Neural cell (in vitro differentiated cells): ENCODE results near the gene COL4A1. TPM values are rescaled to one million over a fixed set of nuclear protein-coding genes. Genes with fewer than 3 reads are reported as not detected.

Experiments
- H2AFZ ChIP-seq: fragments of 200-600, 300-800 bp; sonication (generic), shearing (Covaris generic); 2 replicates; pipeline ENCODE4 v1.6.0; 2014; ENCODE audit warnings: low read depth, mild to moderate bottlenecking, antibody characterized with exemption, low read length, moderate library complexity
- H3F3A ChIP-seq: fragments of 200-600 bp; shearing (Covaris generic); 2 replicates; pipeline ENCODE4 v1.6.1; 2016; ENCODE audit warnings: mild to moderate bottlenecking, moderate library complexity, mixed read lengths, antibody characterized with exemption, low read length; ENCODE audit not compliant: insufficient read depth, poor library complexity, severe bottlenecking
- H3K27ac ChIP-seq: fragments of 200-600, 300-800 bp; sonication (generic), shearing (Covaris generic); 2 replicates; pipeline ENCODE4 v1.5.1; 2014; ENCODE audit warnings: mild to moderate bottlenecking, low read length, moderate library complexity
- H3K27me3 ChIP-seq: fragments of 300-800, 200-600 bp; sonication (generic), shearing (Covaris generic); 2 replicates; pipeline ENCODE4 v1.6.0; 2014; ENCODE audit warnings: mild to moderate bottlenecking, low read depth, low read length, moderate library complexity; ENCODE audit not compliant: insufficient read depth
- H3K36me3 ChIP-seq: fragments of 300-800, 200-600 bp; sonication (generic), shearing (Covaris generic); 2 replicates; pipeline ENCODE4 v1.5.1; 2014; ENCODE audit warnings: mild to moderate bottlenecking, antibody characterized with exemption, low read length, moderate library complexity; ENCODE audit not compliant: insufficient read depth
- H3K4me2 ChIP-seq: fragments of 300-800, 200-600 bp; sonication (generic), shearing (Covaris generic); 2 replicates; pipeline ENCODE4 v1.6.0; 2014; ENCODE audit warnings: mild to moderate bottlenecking, low read length
- H3K4me3 ChIP-seq: fragments of 300-800, 200-600 bp; sonication (generic), shearing (Covaris generic); 2 replicates; pipeline ENCODE4 v1.5.1; 2014; ENCODE audit warnings: mild to moderate bottlenecking, low read length, moderate library complexity
- H3K79me2 ChIP-seq: fragments of 200-600 bp; shearing (Covaris generic); replicated peaks from 2 replicates; pipeline ENCODE4 v1.6.0; 2014; ENCODE audit warnings: mild to moderate bottlenecking, low read length, moderate library complexity; ENCODE audit not compliant: insufficient read depth
- H3K9ac ChIP-seq: fragments of 300-800, 200-600 bp; sonication (generic), shearing (Covaris generic); 2 replicates; pipeline ENCODE4 v1.6.1; 2016; ENCODE audit warnings: mild to moderate bottlenecking, low read length, mixed read lengths
- H3K9me2 ChIP-seq: fragments of 200-600 bp; shearing (Covaris generic); 2 replicates; pipeline ENCODE4 v1.6.1; 2016; ENCODE audit warnings: mild to moderate bottlenecking, low read length, mixed read lengths; ENCODE audit not compliant: insufficient read depth
- H3K9me3 ChIP-seq: fragments of 200-600, 300-800 bp; sonication (generic), shearing (Covaris generic); 2 replicates; pipeline ENCODE4 v1.6.1; 2016; ENCODE audit warnings: mild to moderate bottlenecking, mixed run types, low read length, moderate library complexity, mixed read lengths
- H4K20me1 ChIP-seq: fragments of 200-600 bp; shearing (Covaris generic); 2 replicates; pipeline ENCODE4 v1.6.1; 2016; ENCODE audit warnings: mild to moderate bottlenecking, mixed run types; ENCODE audit not compliant: insufficient read depth
- CTCF ChIP-seq: fragments of 450-650 bp; IDR thresholded peaks from 2 replicates; pipeline ENCODE4 v1.5.1; 2014; ENCODE audit warnings: antibody characterized with exemption, mild to moderate bottlenecking, moderate library complexity; ENCODE audit not compliant: poor library complexity, severe bottlenecking
- EZH2 ChIP-seq: fragments of 200-600, 300-800 bp; shearing (Covaris generic), sonication (generic); IDR thresholded peaks from 2 replicates; pipeline ENCODE4 v1.6.1; 2014; ENCODE audit warnings: antibody characterized with exemption, low read length, borderline replicate concordance, mild to moderate bottlenecking; ENCODE audit not compliant: insufficient read depth, poor library complexity, severe bottlenecking
- MXI1 ChIP-seq: fragments of 450-650 bp; conservative IDR thresholded peaks from 2 replicates; pipeline ENCODE4 v1.6.1; 2014; ENCODE audit warnings: antibody characterized with exemption, mild to moderate bottlenecking; ENCODE audit not compliant: poor library complexity, severe bottlenecking
- POLR2AphosphoS5 ChIP-seq: IDR thresholded peaks from 2 replicates; pipeline ENCODE4 v1.6.1; 2012
- RAD21 ChIP-seq: fragments of 450-650 bp; conservative IDR thresholded peaks from 2 replicates; pipeline ENCODE4 v1.6.1; 2014; ENCODE audit warnings: antibody characterized with exemption, mild to moderate bottlenecking, moderate library complexity
- SMC3 ChIP-seq: fragments of 450-650 bp; conservative IDR thresholded peaks from 2 replicates; pipeline ENCODE4 v1.6.1; 2014; ENCODE audit warnings: antibody characterized with exemption, mild to moderate bottlenecking, moderate library complexity; ENCODE audit not compliant: poor library complexity
- TAF1 ChIP-seq: IDR thresholded peaks from 2 replicates; pipeline ENCODE4 v1.6.1; 2012; ENCODE audit warnings: low read depth
- polyA plus RNA-seq: library from polyadenylated mRNA; depleted of rRNA; stranded (reverse); fragments of >200 nt; gene quantifications from 2 replicates; pipeline ENCODE4 v1.2.3, GENCODE V29; 2014

The COL4A1 gene
- polyA plus RNA-seq, 1 donor from 2014 or later = 13.1 TPM

- TF ChIP-seq EZH2 (no peak), CTCF (no peak), RAD21 (no peak), POLR2AphosphoS5 (no peak), MXI1 (no peak), TAF1 (no peak), SMC3 (no peak)
- H3K9me2 ChIP-seq = no peaks in the 10 kb centered on the region
- no peak overlapping the region for H3K4me3 ChIP-seq
- no peaks in the 10 kb centered on the region for H3K27me3 ChIP-seq
- no peak overlapping the region for H2AFZ ChIP-seq
- no peak overlapping the region for H3K9ac ChIP-seq
- no peaks in the 10 kb centered on the region for H3F3A ChIP-seq
- no peaks in the 10 kb centered on the region for H3K9me3 ChIP-seq
- H3K36me3 ChIP-seq = no peaks in the 10 kb centered on the region
- no peak overlapping the region for H3K27ac ChIP-seq
- no peaks in the 10 kb centered on the region for H3K79me2 ChIP-seq
- no peak overlapping the region for H3K4me2 ChIP-seq
- H4K20me1 ChIP-seq = no peaks in the 10 kb centered on the region
Measured at GRCh38 chr13:110268576-110269185, 38.3 kb downstream of the COL4A1 start.

GRCh38 chr13:110268061-110268460, 38.9 kb downstream of the COL4A1 start:
- no peak overlapping the region for H3K9ac ChIP-seq
- H3K4me3 ChIP-seq = no peak overlapping the region
- TF ChIP-seq SMC3 (no peak), TAF1 (no peak), EZH2 (no peak), MXI1 (no peak), RAD21 (no peak), CTCF (no peak)
- no peak overlapping the region for H2AFZ ChIP-seq
- H3K9me2 ChIP-seq = no peaks in the 10 kb centered on the region
- no peaks in the 10 kb centered on the region for H3K36me3 ChIP-seq
- H3K9me3 ChIP-seq = no peaks in the 10 kb centered on the region
- H3K27ac ChIP-seq = no peak overlapping the region
- H3K4me2 ChIP-seq = no peak overlapping the region
- H3K79me2 ChIP-seq = no peaks in the 10 kb centered on the region
- no peaks in the 10 kb centered on the region for H4K20me1 ChIP-seq
- H3K27me3 ChIP-seq = no peaks in the 10 kb centered on the region
- H3F3A ChIP-seq = no peaks in the 10 kb centered on the region

GRCh38 chr13:110266983-110267382, 40.0 kb downstream of the COL4A1 start:
- Histone ChIP-seq H3F3A (no peaks in the 10 kb centered on the region), H3K9me3 (no peaks in the 10 kb centered on the region), H2AFZ (no peak overlapping the region), H3K79me2 (no peaks in the 10 kb centered on the region), H3K9me2 (no peaks in the 10 kb centered on the region), H4K20me1 (no peaks in the 10 kb centered on the region), H3K9ac (no peak overlapping the region), H3K4me3 (no peak overlapping the region), H3K36me3 (no peaks in the 10 kb centered on the region), H3K4me2 (no peak overlapping the region), H3K27me3 (no peaks in the 10 kb centered on the region), H3K27ac (no peak overlapping the region)
- no peak for TF ChIP-seq POLR2AphosphoS5
